HG03442 (cell line): Measurements from ENCODE around the gene CECR2.

Source experiments
- ATAC-seq: cut with Tn5 transposase; IDR thresholded peaks from one replicate; pipeline ENCODE4 v1.9.1; 2021; ENCODE audit warnings: mild to moderate bottlenecking, moderate library complexity; ENCODE audit not compliant: unreplicated experiment

The CECR2 gene

DNA sequence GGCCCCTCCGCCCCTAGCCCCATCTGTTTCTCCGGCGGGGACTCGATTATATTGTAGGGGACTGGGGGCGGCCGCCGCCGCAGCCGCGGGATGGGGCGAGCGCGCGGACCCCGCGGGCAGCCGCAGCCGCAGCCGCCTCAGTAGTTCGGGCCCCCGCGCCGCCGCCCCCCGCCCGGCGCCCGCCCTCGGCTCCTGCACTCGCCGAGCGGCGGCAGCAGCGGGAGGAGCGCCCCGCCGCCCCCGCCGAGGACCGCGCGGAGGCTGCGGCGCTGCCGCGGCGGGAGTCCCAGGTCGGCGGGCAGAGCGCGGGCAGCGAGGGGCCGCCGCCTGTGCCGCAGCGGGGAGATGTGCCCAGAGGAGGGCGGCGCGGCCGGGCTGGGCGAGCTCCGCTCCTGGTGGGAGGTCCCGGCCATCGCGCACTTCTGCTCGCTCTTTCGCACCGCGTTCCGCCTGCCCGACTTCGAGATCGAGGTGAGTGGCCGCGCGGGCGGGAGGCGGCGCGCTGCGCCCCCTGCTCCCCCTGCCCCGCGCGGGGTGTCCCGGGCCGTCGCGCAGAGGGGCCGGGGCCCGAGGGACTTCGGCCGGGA lies at the start of gene CECR2:
Gene CECR2, plus strand, starts transcription at position 22 of the 587 bp plus-strand sequence. Its CDS starts 324 bp downstream, at position 346.
- no peak for ATAC-seq

DNA sequence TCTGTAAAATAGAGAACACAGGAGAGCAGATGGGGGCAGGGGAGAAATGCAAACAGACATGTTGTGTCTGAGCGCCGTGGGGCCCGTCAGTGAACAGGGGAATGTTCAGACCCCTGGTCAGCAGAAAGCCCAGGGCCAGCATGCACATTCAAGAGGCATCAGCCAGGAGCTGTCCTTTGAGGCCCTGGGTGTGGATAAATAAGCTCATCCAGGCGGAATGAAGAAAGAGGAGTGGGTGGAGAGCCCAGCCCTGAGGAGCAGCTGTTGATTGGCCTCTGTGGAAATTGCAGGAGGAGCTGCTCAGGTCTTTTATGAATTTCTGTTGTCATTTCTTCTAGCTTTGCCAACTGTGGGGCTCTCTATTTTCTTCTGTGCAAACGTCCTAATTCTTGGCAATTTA lies 49.7 kb upstream of the CECR2 start:
- ATAC-seq: no peak

DNA sequence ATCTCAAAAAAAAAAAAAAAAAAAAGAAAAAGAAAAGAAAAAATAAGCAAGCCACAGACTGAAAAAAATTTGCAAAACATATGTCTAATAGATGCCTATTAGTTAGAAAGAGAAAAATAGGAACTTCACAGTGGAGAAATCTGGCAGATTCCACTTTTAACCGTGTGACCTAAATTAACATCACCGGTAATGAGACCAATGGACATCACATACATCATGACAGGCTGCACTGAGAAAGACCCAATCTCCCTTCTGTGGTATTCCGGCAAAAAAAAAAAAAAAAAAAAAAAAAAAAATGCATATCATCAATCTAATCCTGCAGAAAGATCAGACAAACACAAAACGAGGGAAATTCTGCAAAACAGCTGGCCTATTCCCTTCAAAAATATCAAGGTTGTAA lies 46.7 kb upstream of the CECR2 start:
- no peak for ATAC-seq

DNA sequence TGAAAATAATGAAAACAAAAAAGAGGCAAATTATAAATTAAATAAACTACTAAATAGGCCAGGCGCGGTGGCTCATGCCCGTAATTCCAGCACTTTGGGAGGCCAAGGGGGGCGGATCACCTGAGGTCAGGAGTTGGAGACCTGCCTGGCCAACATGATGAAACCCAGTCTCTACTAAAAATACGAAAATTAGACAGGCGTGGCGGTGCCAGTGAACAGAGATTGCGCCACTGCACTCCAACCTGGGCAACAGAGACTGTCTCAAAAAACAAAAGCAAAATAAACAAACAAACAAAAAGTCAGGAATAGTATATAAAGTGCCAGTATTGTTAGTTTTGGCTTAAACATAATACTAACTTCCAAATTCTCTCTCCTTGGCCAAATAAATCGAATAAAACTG lies 37.6 kb upstream of the CECR2 start:
- ATAC-seq: no peak

DNA sequence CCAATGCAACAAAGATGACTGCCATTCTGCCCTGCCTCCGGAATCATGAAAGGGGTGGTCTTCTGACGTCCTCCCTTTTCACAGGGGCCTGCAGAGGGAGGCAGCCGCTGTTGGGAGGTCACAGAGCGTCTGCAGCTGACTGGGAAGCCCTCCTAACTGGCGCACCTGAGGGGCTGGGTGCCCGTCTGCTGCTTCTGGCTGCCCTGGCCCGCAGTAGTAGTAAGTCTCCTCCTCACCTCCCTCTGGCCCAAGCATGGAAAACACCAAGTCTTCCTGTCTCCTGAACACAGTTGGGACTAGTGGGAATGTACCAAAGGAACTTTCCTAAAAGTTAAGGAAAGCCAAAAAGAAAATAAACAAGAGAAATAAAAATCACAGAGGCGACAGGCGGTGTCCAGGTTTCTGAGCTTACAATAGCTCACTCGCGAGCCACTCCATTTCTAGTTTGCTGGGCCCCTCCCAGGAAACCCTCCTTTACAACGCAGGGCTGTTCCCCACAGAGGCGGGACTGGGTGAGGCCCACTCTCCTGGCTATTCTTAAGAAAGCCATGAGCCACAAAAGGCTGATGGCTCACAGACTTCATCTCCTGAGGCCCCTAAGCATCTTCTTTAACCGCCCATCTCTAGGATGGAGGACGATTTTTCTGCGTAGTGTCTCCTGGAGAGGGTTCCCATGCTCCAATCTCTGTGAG lies 37.0 kb upstream of the CECR2 start:
- ATAC-seq: no peak

DNA sequence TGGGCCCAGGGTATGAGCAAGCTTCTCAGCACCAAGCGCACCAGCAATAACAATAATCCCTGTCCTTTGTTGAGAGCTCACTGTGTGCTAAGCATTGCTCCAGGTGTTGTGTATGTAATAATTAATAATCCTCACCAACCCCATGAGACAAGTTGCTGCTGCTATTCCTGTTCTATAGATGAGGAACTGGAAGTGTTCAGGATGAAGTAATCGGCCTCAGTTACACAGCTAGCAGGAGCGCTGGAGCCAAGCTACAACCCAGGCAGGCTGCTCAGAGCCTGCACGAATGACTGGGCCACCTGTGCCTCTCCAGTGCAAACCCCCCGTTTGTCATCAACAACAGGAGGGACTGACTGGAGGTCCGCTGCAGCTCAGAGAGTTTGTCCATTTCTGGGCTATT lies 35.2 kb upstream of the CECR2 start:
- ATAC-seq: no peak

DNA sequence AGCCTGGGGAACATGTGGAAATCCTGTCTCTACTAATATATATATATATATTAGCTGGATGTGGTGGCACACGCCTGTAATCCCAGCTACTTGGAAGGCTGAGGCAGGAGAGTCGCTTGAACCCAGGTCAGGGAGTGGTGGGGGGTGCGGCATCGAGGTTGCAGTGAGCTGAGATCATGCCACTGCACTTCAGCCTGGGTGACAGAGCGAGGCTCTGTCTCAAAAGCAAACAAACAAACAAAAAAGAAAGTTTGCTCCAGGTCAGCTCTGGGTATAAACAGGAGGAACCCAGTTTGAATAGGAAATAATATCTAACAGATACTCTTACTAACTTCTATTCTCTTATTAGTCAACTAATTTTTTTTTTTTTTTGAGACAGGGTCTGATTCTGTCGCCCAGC lies 34.3 kb upstream of the CECR2 start:
- no peak for ATAC-seq

DNA sequence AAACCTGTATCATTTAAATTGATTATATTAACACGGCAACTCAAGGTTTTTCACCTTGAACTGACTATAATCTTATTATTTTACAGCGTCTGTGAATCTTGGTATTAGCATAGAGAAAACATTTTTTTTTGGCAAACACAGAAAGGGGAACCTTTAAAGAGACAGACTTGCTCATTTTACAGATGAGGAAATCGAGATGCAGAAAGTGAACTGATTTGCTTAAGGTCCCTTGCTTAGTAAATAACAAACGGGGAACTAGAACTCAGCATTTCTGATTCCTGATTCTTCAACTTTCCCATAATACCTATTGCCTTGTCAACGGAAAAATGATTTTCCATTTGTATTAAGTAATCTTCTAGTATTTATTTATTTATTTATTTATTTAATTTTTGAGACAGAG lies 33.2 kb upstream of the CECR2 start:
- ATAC-seq: no peak

DNA sequence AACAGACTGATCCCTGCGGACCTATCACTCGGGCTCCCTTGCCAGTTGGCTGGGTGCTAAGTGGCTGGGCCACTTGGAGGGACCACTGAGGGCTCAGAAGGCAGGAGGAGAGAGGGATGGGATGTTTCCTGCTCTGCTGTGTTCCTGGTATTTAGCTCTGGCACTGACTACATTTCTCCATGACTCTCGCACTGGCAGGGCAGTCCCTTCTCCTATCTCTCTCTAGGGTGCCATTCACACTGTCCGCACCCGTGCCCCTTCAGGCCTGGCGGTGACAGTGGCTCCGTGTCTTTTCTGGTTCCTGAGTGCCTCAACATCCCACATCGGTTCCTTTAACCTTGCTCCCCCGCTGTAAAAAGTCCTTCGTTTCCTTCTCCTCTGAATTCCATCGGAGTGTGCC lies 31.6 kb upstream of the CECR2 start:
- ATAC-seq: no peak

DNA sequence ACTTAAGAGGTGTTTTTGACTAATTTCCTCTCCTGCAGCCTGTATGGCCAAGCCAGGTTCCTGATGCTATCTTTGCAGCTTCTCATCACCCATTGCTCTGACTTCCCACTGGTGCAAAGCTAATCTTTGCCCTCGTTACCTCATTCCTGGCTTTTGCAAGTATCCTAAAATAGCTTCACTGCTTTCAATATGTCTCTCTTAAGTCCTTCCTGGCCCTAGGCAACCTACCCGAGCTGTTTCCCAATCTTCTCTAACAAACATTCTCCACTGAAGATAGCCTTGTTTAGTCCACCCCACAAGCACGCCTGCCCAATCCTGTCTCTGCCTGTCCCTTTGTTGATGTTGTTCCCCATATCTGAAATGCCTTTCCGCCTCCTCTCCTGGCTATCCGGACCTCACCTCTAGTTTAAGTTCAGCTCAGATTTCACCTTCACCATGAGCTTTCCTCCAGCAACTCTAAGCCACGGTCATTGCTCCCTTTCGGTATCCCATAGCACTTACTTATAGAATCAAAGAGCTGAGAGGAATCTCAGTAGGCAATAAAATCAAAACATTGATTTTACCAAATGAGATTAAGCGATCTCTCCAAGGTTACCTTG lies 30.1 kb upstream of the CECR2 start:
- ATAC-seq: no peak

DNA sequence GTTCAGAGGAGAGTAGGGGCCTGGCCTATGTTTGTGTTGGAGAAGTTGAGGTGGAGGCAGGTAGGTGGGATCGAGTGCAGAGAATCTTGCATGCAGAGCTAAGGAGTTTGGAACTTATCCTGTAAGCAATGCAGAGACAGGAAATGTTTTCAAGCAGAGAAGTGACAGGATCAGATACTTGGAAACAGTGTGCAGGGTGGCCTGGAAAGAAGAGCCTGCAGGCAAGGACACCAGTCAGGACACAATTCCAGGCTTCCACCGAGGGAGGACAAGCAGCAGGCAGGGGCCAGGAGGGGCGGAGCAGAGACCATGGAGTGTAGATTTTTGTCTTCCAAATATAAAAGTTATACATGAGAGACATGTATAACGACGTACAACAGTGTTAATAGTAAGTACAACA lies 26.9 kb upstream of the CECR2 start:
- no peak for ATAC-seq

DNA sequence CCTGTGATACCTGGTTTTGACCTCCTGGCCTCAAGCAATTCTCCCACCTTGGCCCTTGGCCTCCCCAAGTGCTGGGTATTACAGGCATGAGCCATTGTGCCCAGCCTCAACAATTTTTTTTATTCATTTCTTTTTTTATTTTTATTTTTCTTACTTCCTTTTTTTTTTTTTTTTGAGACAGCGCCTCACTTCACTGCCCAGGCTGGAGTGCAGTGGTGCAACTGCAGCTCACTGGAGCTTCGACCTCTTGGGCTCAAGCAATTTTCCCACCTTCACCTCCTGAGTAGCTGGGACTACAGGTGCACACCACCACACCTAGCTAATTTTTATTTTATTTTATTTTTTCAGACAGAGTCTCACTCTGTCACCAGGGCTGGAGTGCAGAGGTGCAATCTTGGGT lies 25.5 kb upstream of the CECR2 start:
- no peak for ATAC-seq

DNA sequence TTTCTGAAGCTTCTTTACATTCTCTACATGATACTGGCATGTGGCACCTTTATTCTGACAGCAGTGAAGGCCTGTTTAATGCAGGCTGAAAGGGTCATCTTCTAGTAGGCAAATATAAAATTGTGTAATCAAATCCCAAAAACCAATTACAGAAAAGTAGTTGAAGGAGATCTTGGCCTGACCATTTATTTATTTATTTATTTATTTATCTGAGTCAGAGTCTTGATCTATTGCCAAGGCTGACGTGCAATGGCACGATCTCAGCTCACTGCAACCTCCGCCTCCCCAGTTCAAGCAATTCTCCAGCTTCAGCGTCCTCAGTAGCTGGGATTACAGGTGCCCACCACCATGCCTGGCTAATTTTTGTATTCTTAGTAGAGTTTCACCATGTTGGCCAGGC lies 22.7 kb upstream of the CECR2 start:
- no peak for ATAC-seq

DNA sequence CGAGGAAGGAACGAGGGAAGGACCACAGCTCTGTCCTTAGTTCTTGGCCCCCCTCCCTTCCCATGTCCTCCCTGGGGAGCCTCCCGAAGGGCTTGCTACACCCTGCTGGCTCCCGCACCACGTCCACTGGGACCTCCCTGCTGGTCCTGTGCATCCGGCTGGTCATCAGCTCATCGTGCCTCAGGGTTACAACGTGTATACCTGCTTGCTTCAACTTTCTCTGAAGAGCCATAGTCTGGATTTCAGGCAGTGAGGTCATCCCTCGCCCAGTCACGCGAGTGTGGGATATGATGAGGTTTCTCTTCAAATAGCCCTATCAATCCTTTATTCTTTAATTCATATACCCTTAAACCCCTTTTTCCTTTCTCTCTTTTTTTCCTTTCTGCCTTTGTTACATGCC lies 21.5 kb upstream of the CECR2 start:
- no peak for ATAC-seq

DNA sequence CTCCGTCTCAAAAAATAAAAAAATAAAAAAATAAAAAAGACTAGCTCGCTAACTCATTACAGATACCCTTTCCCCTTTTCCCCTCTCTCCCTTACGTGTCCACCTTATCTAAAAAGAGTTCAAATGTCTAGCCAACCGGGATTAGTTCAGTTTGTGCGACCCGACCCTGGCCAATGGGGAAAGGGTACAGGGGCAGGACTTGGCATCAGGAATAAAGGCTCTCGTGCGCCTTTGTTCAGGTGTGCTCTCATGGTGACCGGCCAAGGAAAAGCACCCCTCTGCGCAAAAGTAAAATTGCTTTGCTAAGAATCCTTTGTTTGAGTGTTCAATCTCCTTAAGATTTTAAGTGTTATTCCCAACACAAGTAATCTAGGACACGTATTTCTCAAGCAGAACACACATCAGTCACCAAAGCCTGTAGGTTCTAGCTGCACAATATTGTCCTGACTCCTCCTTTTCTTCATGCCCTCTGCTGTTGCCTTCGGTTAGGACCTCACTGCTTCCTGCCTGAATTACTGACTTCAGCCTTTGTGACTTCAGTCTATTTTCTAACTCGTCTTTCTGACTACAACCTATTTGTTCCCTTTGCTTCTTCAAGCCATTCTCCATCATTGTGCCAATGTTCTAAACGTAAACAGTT lies 20.7 kb upstream of the CECR2 start:
- ATAC-seq: no peak

DNA sequence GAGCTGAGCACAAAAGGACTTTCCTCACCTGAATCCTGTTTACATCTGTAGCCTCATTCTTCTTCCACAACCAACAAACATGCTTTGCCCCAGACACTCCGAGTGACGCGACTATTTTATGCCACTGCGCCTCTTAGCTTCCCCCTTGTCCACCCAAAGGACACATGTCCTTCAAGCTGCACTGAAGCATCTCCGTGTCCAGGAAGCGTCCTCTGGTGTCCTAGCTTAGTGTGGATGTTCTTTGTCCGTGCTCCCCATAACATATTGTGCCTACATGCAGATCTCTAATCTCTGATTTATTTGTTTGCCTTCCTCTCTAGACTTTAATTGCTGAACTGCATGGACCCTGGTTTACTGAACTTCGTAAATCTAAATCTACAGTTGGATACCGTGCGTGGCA lies 20.1 kb upstream of the CECR2 start:
- ATAC-seq: no peak

DNA sequence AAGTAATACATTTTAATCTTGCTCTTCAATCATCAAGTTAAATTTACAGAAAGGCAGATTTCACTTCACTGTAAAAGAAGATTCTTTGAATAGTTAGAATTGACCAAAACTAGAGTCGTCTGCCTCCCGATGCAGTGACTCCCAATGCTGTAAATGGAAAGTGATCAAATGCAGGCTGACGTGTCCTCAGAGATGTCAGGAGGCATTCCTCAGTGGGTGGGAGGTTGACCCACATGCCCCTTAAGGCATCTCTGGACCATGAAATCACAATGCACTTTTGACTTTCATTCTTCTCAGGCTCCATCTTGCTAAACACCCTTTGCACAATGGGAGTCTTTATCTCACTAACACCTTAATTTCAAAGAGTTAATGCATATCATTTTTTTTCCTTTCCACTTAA lies 19.0 kb upstream of the CECR2 start:
- ATAC-seq: no peak

DNA sequence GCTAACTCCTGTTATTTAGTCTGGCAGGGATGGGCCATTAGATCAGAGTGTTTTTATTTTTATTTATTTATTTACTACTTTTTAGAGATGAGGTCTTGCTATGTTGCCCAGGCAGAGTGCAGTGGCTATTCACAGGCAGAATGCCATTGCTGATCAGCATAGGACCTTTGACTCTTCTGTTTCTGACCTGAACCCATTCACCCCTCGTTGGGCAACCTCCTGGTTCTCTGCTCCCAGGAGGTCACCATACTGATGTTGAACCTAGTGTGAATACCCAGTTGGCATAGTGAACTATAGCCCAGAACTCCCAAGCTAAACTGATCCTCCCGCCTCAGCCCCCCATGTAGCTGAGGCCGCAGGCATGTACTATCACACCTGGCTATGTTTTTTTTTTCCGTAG lies 16.5 kb upstream of the CECR2 start:
- no peak for ATAC-seq

DNA sequence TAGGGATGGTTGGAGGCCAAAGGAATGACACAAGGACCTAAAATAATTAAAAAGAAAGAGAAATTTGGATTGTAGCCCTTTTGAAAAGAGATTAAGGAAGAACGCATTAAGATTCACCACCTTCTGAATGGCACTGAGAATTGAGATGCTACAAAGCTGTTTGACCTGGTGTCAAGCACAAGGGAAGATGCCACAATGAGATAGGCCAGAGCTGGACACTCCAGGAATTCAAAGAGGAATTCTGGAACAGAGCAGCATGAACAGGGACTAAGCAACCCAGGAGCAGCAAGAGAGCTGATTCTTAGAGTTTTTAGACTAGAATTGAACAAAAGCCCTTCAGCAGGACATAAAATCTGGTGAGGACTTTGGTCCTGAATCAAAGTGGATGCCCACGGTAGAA lies 11.6 kb upstream of the CECR2 start:
- ATAC-seq: no peak

DNA sequence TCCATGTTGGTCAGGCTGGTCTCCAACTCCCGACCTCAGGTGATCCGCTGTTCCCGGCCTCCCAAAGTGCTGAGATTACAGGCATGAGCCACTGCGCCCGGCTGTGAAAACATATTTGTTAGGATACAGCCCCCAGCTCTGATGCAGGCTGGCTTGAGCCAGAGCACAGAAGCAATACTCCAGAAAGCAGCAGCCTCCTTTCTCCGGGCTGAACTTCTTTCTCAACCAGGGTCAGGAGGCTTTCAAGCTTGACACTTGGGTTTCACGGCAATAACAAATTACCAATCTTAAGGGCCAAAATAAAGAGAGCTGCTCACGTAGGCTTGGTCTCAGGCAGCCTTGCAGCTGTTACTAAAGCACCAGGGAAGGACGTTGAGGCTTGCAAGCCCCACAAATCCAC lies 10.8 kb upstream of the CECR2 start:
- ATAC-seq: no peak

DNA sequence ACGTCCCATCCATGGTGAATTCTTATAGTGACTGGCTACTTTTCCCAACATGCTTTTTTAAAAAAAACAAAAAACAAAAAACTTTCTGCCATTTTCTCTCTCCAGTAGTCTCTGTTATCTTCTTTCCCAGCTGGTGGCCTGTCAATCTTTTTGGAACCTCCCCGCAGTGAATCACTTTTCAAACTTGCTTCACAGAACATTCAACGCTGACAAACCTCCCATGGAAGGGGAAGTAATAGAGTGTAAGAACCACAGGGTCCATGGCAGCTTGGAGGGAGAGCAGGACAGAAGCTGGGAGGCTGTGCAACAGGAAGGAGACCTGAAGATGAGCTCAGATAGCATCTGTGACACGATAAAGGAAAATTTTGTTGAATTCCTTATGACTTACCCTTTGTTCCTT lies 9.8 kb upstream of the CECR2 start:
- no peak for ATAC-seq

DNA sequence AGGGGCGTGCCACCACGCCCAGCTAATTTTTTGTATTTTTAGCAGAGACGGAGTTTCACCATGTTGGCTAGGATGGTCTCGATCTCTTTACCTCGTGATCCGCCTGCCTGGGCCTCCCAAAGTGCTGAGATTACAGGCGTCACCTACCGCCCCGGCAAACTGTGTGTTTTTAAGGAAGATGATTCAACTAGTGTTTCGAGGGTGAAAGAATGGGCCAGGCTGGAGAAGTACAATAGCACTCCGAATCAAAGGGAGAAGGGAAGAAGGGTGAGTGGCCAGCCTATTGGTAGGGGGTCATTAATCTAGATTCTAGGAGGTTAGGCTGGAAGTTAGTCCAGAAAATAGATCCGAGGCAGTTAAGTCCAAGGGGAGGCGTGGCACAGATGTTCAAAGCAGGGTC lies 2.9 kb upstream of the CECR2 start:
- no peak for ATAC-seq
